Rectal smooth muscle tissue (tissue), 1 donor: Measurements from ENCODE around the gene PAFAH2.
A peak's percentile ranks its signal among the peaks of the same experiment; 100 is the strongest.

Experiments used
- H3K27ac ChIP-seq: one replicate; pipeline ENCODE4 v1.7.0; 2013; ENCODE audit warnings: low read depth, low read length, inconsistent platforms
- H3K27me3 ChIP-seq: one replicate; pipeline ENCODE4 v1.7.0; 2013; ENCODE audit warnings: low read length; ENCODE audit not compliant: control insufficient read depth, insufficient read depth
- H3K36me3 ChIP-seq: one replicate; pipeline ENCODE4 v1.7.0; 2013; ENCODE audit warnings: low read length; ENCODE audit not compliant: control insufficient read depth, insufficient read depth
- H3K4me1 ChIP-seq: one replicate; pipeline ENCODE4 v1.7.0; 2013; ENCODE audit warnings: low read length; ENCODE audit not compliant: control insufficient read depth, insufficient read depth
- H3K4me3 ChIP-seq: one replicate; pipeline ENCODE4 v1.7.0; 2013; ENCODE audit warnings: low read length
- H3K9ac ChIP-seq: one replicate; pipeline ENCODE4 v1.7.0; 2013; ENCODE audit warnings: low read length

Gene PAFAH2

GRCh38 chr1:26027716-26028489, 30.0 kb upstream of the PAFAH2 start:
- Histone ChIP-seq H3K27ac (no peak overlapping the region), H3K9ac (no peak overlapping the region), H3K27me3 (no peaks in the 10 kb centered on the region), H3K36me3 (no peaks in the 10 kb centered on the region), H3K4me1 (no peaks in the 10 kb centered on the region), H3K4me3 (no peak overlapping the region)

GRCh38 chr1:26025517-26025916, 27.7 kb upstream of the PAFAH2 start:
- Histone ChIP-seq H3K27ac (no peak overlapping the region), H3K4me1 (no peaks in the 10 kb centered on the region), H3K9ac (no peak overlapping the region), H3K4me3 (no peak overlapping the region), H3K27me3 (no peaks in the 10 kb centered on the region), H3K36me3 (no peaks in the 10 kb centered on the region)

- H3K36me3 ChIP-seq = no peaks in the 10 kb centered on the region
- H3K4me1 ChIP-seq = no peaks in the 10 kb centered on the region
- H3K27me3 ChIP-seq = no peaks in the 10 kb centered on the region
- H3K4me3 ChIP-seq = no peak overlapping the region
- no peak overlapping the region for H3K27ac ChIP-seq
- H3K9ac ChIP-seq = no peak overlapping the region
Observed at GRCh38 chr1:26025060-26025459, 27.2 kb upstream of the PAFAH2 start.

- Histone ChIP-seq H3K4me1 (no peaks in the 10 kb centered on the region), H3K27ac (no peak overlapping the region), H3K36me3 (no peaks in the 10 kb centered on the region), H3K4me3 (no peak overlapping the region), H3K9ac (no peak overlapping the region), H3K27me3 (no peaks in the 10 kb centered on the region)
Observed at GRCh38 chr1:26023826-26024225, 26.0 kb upstream of the PAFAH2 start.

GRCh38 chr1:26023009-26023408, 25.1 kb upstream of the PAFAH2 start:
- H3K27ac ChIP-seq = no peak overlapping the region
- H3K27me3 ChIP-seq = no peaks in the 10 kb centered on the region
- H3K9ac ChIP-seq = no peak overlapping the region
- H3K4me1 ChIP-seq = no peaks in the 10 kb centered on the region
- H3K4me3 ChIP-seq = no peak overlapping the region
- no peaks in the 10 kb centered on the region for H3K36me3 ChIP-seq

GRCh38 chr1:26022404-26022779, 24.5 kb upstream of the PAFAH2 start:
- H3K9ac ChIP-seq = no peak overlapping the region
- H3K4me1 ChIP-seq = no peaks in the 10 kb centered on the region
- H3K4me3 ChIP-seq = no peak overlapping the region
- H3K36me3 ChIP-seq = no peaks in the 10 kb centered on the region
- H3K27ac ChIP-seq = no peak overlapping the region
- H3K27me3 ChIP-seq = no peaks in the 10 kb centered on the region

- no peaks in the 10 kb centered on the region for H3K27me3 ChIP-seq
- no peaks in the 10 kb centered on the region for H3K4me1 ChIP-seq
- peak within 1 kb of the TSS; percentile 24 for H3K4me3 ChIP-seq
- no peaks in the 10 kb centered on the region for H3K36me3 ChIP-seq
- H3K27ac ChIP-seq = no peak within 1 kb of the TSS
- no peak within 1 kb of the TSS for H3K9ac ChIP-seq
Observed at GRCh38 chr1:26021647-26022403, 24.0 kb upstream of the PAFAH2 start, which contains the start of gene EXTL1. TSS of gene EXTL1 (plus strand) at chr1:26021775. CDS start at chr1:26022647, 872 bp downstream.

GRCh38 chr1:26020941-26021646, 23.2 kb upstream of the PAFAH2 start:
- Histone ChIP-seq H3K36me3 (no peaks in the 10 kb centered on the region), H3K27me3 (no peaks in the 10 kb centered on the region), H3K27ac (no peak overlapping the region), H3K4me1 (no peaks in the 10 kb centered on the region), H3K4me3 (no peak overlapping the region), H3K9ac (no peak overlapping the region)

- Histone ChIP-seq H3K9ac (no peak overlapping the region), H3K27me3 (no peaks in the 10 kb centered on the region), H3K4me3 (no peak overlapping the region), H3K4me1 (no peaks in the 10 kb centered on the region), H3K36me3 (no peaks in the 10 kb centered on the region), H3K27ac (no peak overlapping the region)
Observed at GRCh38 chr1:26020330-26020768, 22.5 kb upstream of the PAFAH2 start.

- H3K4me3 ChIP-seq = no peak overlapping the region
- H3K36me3 ChIP-seq = no peaks in the 10 kb centered on the region
- no peak overlapping the region for H3K9ac ChIP-seq
- no peak overlapping the region for H3K27ac ChIP-seq
- H3K27me3 ChIP-seq = no peaks in the 10 kb centered on the region
- no peaks in the 10 kb centered on the region for H3K4me1 ChIP-seq
Observed at GRCh38 chr1:26019641-26020315, 21.9 kb upstream of the PAFAH2 start.

- Histone ChIP-seq H3K27ac (no peak overlapping the region), H3K4me1 (no peaks in the 10 kb centered on the region), H3K9ac (no peak overlapping the region)
Observed at GRCh38 chr1:26017606-26018005, 19.7 kb upstream of the PAFAH2 start.

GRCh38 chr1:26016953-26017545, 19.2 kb upstream of the PAFAH2 start:
- no peak overlapping the region for H3K4me3 ChIP-seq
- H3K9ac ChIP-seq = no peak overlapping the region
- no peaks in the 10 kb centered on the region for H3K27me3 ChIP-seq
- H3K36me3 ChIP-seq = no peaks in the 10 kb centered on the region
- H3K27ac ChIP-seq = no peak overlapping the region
- no peaks in the 10 kb centered on the region for H3K4me1 ChIP-seq

More at GRCh38 chr1:26017606-26018005, 19.7 kb upstream of the PAFAH2 start:
- Histone ChIP-seq H3K4me3 (no peak overlapping the region), H3K27me3 (no peaks in the 10 kb centered on the region), H3K36me3 (no peaks in the 10 kb centered on the region)
